PC-3 (cell line): ENCODE measurements around the gene PPP1R13B.

ENCODE experiments used
- CTCF ChIP-seq: fragments of 300-600 bp; sonication (generic); conservative IDR thresholded peaks from 2 replicates; pipeline ENCODE4 v1.5.1; 2017; ENCODE audit warnings: antibody characterized with exemption, low read depth, mild to moderate bottlenecking, low read length
- EZH2 ChIP-seq: fragments of 300-600 bp; sonication (generic); IDR thresholded peaks from one replicate; pipeline ENCODE4 v1.6.1; 2017; ENCODE audit warnings: antibody characterized with exemption, mild to moderate bottlenecking, low read length; ENCODE audit not compliant: unreplicated experiment
- EZH2phosphoT487 ChIP-seq: fragments of 300-600 bp; sonication (generic); IDR thresholded peaks from 2 replicates; pipeline ENCODE4 v1.6.1; 2018; ENCODE audit warnings: mild to moderate bottlenecking, antibody characterized with exemption, low read length, borderline replicate concordance

GRCh38 chr14:103880348-103881267 is 33.2 kb upstream of the PPP1R13B start:
- TF ChIP-seq CTCF (no peak), EZH2phosphoT487 (no peak), EZH2 (no peak)
